Progenitor cell of endocrine pancreas (in vitro differentiated cells): ENCODE measurements around the gene LMO2. TPM values are rescaled to one million over a fixed set of nuclear protein-coding genes. Genes with fewer than 3 reads are reported as not detected.

ENCODE experiments used
- DNase-seq: peaks from one replicate; pipeline ENCODE4 v3.0.0; 2021; ENCODE audit warnings: low spot score; ENCODE audit not compliant: unreplicated experiment
- H3K27ac Mint-ChIP-seq: 2 replicates; pipeline ENCODE4 v1.8.0; 2021; ENCODE audit warnings: mild to moderate bottlenecking, moderate library complexity, mixed read lengths
- H3K27me3 Mint-ChIP-seq: 2 replicates; pipeline ENCODE4 v1.8.0; 2021; ENCODE audit warnings: mixed read lengths
- H3K36me3 Mint-ChIP-seq: 2 replicates; pipeline ENCODE4 v1.8.0; 2022; ENCODE audit warnings: mixed read lengths; ENCODE audit not compliant: insufficient read depth
- H3K4me1 Mint-ChIP-seq: 2 replicates; pipeline ENCODE4 v1.8.0; 2021; ENCODE audit warnings: low read depth, mixed read lengths
- H3K4me3 Mint-ChIP-seq: 2 replicates; pipeline ENCODE4 v1.8.0; 2021; ENCODE audit warnings: low read depth, mild to moderate bottlenecking, moderate library complexity, mixed read lengths
- H3K9me3 Mint-ChIP-seq: 2 replicates; pipeline ENCODE4 v1.8.0; 2021; ENCODE audit warnings: low read depth, mixed read lengths
- total RNA-seq: library from RNA; stranded (reverse); gene quantifications from 2 replicates; pipeline ENCODE4 v1.2.1, GENCODE V29; 2021
- TF ChIP-seq, protein P1 (sequence below): fragments of 200-600 bp; sonication (generic); IDR thresholded peaks from one replicate; pipeline ENCODE4 v1.5.0; 2021; ENCODE audit warnings: antibody characterized with exemption, mild to moderate bottlenecking; ENCODE audit not compliant: unreplicated experiment

LMO2 gene
- total RNA-seq, 1 donor from 2014 or later: 0.36 TPM

- Mint-ChIP-seq H3K4me3 (no peak overlapping the region), H3K27ac (no peak overlapping the region), H3K4me1 (peaks cover 2% of the 10 kb centered on the region), H3K36me3 (no peaks in the 10 kb centered on the region), H3K9me3 (no peaks in the 10 kb centered on the region), H3K27me3 (peaks cover 48% of the 10 kb centered on the region)
- no peak for DNase-seq
- TF ChIP-seq, protein P1, sequence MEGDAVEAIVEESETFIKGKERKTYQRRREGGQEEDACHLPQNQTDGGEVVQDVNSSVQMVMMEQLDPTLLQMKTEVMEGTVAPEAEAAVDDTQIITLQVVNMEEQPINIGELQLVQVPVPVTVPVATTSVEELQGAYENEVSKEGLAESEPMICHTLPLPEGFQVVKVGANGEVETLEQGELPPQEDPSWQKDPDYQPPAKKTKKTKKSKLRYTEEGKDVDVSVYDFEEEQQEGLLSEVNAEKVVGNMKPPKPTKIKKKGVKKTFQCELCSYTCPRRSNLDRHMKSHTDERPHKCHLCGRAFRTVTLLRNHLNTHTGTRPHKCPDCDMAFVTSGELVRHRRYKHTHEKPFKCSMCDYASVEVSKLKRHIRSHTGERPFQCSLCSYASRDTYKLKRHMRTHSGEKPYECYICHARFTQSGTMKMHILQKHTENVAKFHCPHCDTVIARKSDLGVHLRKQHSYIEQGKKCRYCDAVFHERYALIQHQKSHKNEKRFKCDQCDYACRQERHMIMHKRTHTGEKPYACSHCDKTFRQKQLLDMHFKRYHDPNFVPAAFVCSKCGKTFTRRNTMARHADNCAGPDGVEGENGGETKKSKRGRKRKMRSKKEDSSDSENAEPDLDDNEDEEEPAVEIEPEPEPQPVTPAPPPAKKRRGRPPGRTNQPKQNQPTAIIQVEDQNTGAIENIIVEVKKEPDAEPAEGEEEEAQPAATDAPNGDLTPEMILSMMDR: no peak
These were observed 59.2 kb downstream of the LMO2 start for GRCh38 chr11:33832676-33833075.

- Mint-ChIP-seq H3K9me3 (no peaks in the 10 kb centered on the region), H3K4me3 (no peak overlapping the region), H3K27ac (no peak overlapping the region), H3K4me1 (peaks cover 2% of the 10 kb centered on the region), H3K27me3 (peaks cover 64% of the 10 kb centered on the region), H3K36me3 (no peaks in the 10 kb centered on the region)
- DNase-seq: no peak
- TF ChIP-seq, protein P1: no peak
These were observed 60.8 kb downstream of the LMO2 start for GRCh38 chr11:33830903-33831648.

DNA sequence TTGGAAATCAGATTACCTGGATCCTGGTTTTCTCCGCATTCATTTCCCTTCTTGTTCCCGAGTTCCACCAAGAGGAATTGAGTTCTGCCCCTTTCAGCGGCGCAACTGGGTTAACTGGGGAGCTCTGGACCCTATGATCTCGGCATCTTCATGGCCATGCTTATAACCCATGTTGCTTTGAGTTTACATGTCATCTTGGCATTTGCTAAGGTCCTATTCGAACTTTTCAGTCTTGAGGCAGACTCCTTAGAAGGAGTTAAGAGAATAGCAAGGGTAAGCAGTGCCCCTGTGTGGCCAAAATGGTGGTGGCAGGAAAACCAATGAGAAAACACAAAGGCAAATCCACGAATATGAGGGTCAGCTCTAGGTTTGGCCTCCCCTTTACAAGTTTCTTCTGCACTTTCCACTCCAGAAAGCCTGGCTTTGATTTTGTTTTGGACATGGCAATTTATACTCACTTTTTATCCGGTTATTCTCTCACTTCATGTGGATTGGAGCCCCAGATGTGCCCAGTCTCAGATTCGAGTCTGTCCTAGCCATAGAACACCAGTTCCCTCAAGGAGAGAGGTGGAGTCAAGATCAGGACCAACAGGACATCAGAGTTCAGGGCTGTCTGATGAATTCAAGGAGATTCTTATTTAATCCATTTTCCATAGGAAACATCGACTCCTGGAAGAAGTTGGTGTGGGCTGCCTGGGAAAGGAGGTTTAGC, 62.3 kb downstream of the LMO2 start:
- TF ChIP-seq, protein P1: peak; percentile 80
- DNase-seq: peak; percentile 27
- no peak overlapping the region for H3K27ac Mint-ChIP-seq
- H3K9me3 Mint-ChIP-seq: no peaks in the 10 kb centered on the region
- H3K27me3 Mint-ChIP-seq: peaks cover 68% of the 10 kb centered on the region
- peaks cover 2% of the 10 kb centered on the region for H3K4me1 Mint-ChIP-seq
- H3K36me3 Mint-ChIP-seq: no peaks in the 10 kb centered on the region
- peak overlapping the region; percentile 72 for H3K4me3 Mint-ChIP-seq

GRCh38 chr11:33828604-33829429, 63.1 kb downstream of the LMO2 start:
- no peak for DNase-seq
- Mint-ChIP-seq H3K4me3 (peak overlapping the region; percentile 72), H3K27me3 (peaks cover 72% of the 10 kb centered on the region), H3K36me3 (no peaks in the 10 kb centered on the region), H3K27ac (no peak overlapping the region), H3K4me1 (peaks cover 2% of the 10 kb centered on the region), H3K9me3 (no peaks in the 10 kb centered on the region)
- TF ChIP-seq, protein P1: no peak

GRCh38 chr11:33827206-33827605, 64.7 kb downstream of the LMO2 start:
- no peak overlapping the region for H3K4me3 Mint-ChIP-seq
- no peaks in the 10 kb centered on the region for H3K36me3 Mint-ChIP-seq
- peaks cover 75% of the 10 kb centered on the region for H3K27me3 Mint-ChIP-seq
- H3K4me1 Mint-ChIP-seq: peaks cover 2% of the 10 kb centered on the region
- TF ChIP-seq, protein P1: no peak
- DNase-seq: no peak
- no peaks in the 10 kb centered on the region for H3K9me3 Mint-ChIP-seq
- H3K27ac Mint-ChIP-seq: no peak overlapping the region
